Prostate gland (tissue), 2 donors: ENCODE results near the gene ADAMTSL2.

ENCODE experiments used
- CTCF ChIP-seq, 4 experiments: fragments of 200-600 bp in 2 of 4; fragments of 450-650 bp in 2 of 4; sonication (generic) in 2 of 4; IDR thresholded peaks; 1 replicate in 3 of 4; 2 replicates in 1 of 4; pipeline ENCODE4 v1.5.1; 2016 to 2019; ENCODE audit warnings: antibody characterized with exemption in 4 of 4, mild to moderate bottlenecking in 2 of 4, moderate library complexity in 2 of 4
- POLR2A ChIP-seq: fragments of 450-650 bp; IDR thresholded peaks from one replicate; pipeline ENCODE4 v1.6.1; 2016; ENCODE audit warnings: antibody characterized with exemption, mild to moderate bottlenecking
- POLR2AphosphoS5 ChIP-seq: sonication (generic); formaldehyde crosslinking; IDR thresholded peaks from one replicate; pipeline ENCODE4 v1.6.1; 2017; ENCODE audit warnings: antibody characterized with exemption

GRCh38 chr9:133585481-133586351, 51.2 kb downstream of the ADAMTSL2 start:
- no peak for TF ChIP-seq CTCF (IDR thresholded peaks at IDR 0.05)
- TF ChIP-seq POLR2A, result no peak
- TF ChIP-seq POLR2AphosphoS5, result no peak
